Measurements from ENCODE around the gene FNTB.
"Not testable (repeated sequence)": the region's sequence is repeated elsewhere in the genome, so short reads cannot be mapped to it uniquely, and the experiment has no call there.

The FNTB gene

GRCh38 chr14:65084554-65085505, 98.1 kb downstream of the FNTB start:
- Histone ChIP-seq H3K4me2 (ENCODE audit: insufficient read depth, low read length) (no peak overlapping the region), H3K9me3 (ENCODE audit: insufficient read depth, low read length, severe bottlenecking) (peaks cover 16% of the 10 kb centered on the region), H3K79me2 (ENCODE audit: insufficient read depth, low read length) (peaks cover 98% of the 10 kb centered on the region), H3K36me3 (ENCODE audit: insufficient read depth, low read length) (peaks cover 98% of the 10 kb centered on the region), H3K9ac (ENCODE audit: low read depth, low read length) (no peak overlapping the region), H2AFZ (ENCODE audit: low read depth, low read length) (no peak overlapping the region), H3K27ac (ENCODE audit: low read length) (no peak overlapping the region), H3K4me3 (ENCODE audit: low read depth in 1 of 2, low read length in 2 of 2) (no peak overlapping the region), H3K4me1 (ENCODE audit: insufficient read depth, low read length) (no peaks in the 10 kb centered on the region), H4K20me1 (ENCODE audit: insufficient read depth, low read length) (peaks cover 40% of the 10 kb centered on the region), H3K27me3 (ENCODE audit: insufficient read depth, low read length, poor library complexity) (no peaks in the 10 kb centered on the region)
- DNase-seq (no peak), ATAC-seq (ENCODE audit: insufficient read depth, low read depth) (no peak)
- no peak for TF ChIP-seq CTCF (IDR thresholded peaks at IDR 0.05; ENCODE audit: borderline replicate concordance, extremely low read depth, low read length, poor library complexity, severe bottlenecking)
- no peak for TF ChIP-seq EZH2 (IDR thresholded peaks at IDR 0.05; ENCODE audit: borderline replicate concordance, low read depth, low read length, severe bottlenecking)

- not testable (repeated sequence) for H3K27me3 ChIP-seq (ENCODE audit: insufficient read depth, low read length, poor library complexity); H2AFZ ChIP-seq (ENCODE audit: low read depth, low read length); DNase-seq; H3K4me3 ChIP-seq (ENCODE audit: low read depth in 1 of 2, low read length in 2 of 2); H3K27ac ChIP-seq (ENCODE audit: low read length); H3K4me1 ChIP-seq (ENCODE audit: insufficient read depth, low read length); H3K9ac ChIP-seq (ENCODE audit: low read depth, low read length); H3K4me2 ChIP-seq (ENCODE audit: insufficient read depth, low read length); ATAC-seq (ENCODE audit: insufficient read depth, low read depth)
- Histone ChIP-seq H3K9me3 (ENCODE audit: insufficient read depth, low read length, severe bottlenecking) (peaks cover 16% of the 10 kb centered on the region), H4K20me1 (ENCODE audit: insufficient read depth, low read length) (peaks cover 27% of the 10 kb centered on the region), H3K79me2 (ENCODE audit: insufficient read depth, low read length) (peaks cover 98% of the 10 kb centered on the region), H3K36me3 (ENCODE audit: insufficient read depth, low read length) (peaks cover 98% of the 10 kb centered on the region)
Measured at GRCh38 chr14:65086686-65087085, 100.0 kb downstream of the FNTB start.

- not testable (repeated sequence) for H3K4me1 ChIP-seq (ENCODE audit: insufficient read depth, low read length); H3K4me3 ChIP-seq (ENCODE audit: low read depth in 1 of 2, low read length in 2 of 2); H2AFZ ChIP-seq (ENCODE audit: low read depth, low read length); H3K9ac ChIP-seq (ENCODE audit: low read depth, low read length); DNase-seq; H3K4me2 ChIP-seq (ENCODE audit: insufficient read depth, low read length); ATAC-seq (ENCODE audit: insufficient read depth, low read depth); H3K27me3 ChIP-seq (ENCODE audit: insufficient read depth, low read length, poor library complexity); H3K27ac ChIP-seq (ENCODE audit: low read length)
- Histone ChIP-seq H4K20me1 (ENCODE audit: insufficient read depth, low read length) (peaks cover 17% of the 10 kb centered on the region; the same call in 1 of the 2 replicates), H3K9me3 (ENCODE audit: insufficient read depth, low read length, severe bottlenecking) (peaks cover 16% of the 10 kb centered on the region), H3K79me2 (ENCODE audit: insufficient read depth, low read length) (peaks cover 98% of the 10 kb centered on the region), H3K36me3 (ENCODE audit: insufficient read depth, low read length) (peaks cover 98% of the 10 kb centered on the region)
Measured at GRCh38 chr14:65087835-65088234, 101.1 kb downstream of the FNTB start.

- Histone ChIP-seq H4K20me1 (ENCODE audit: insufficient read depth, low read length) (peaks cover 43% of the 10 kb centered on the region), H3K4me1 (ENCODE audit: insufficient read depth, low read length) (peaks cover 8% of the 10 kb centered on the region; the same call in 1 of the 2 replicates), H3K9me3 (ENCODE audit: insufficient read depth, low read length, severe bottlenecking) (peaks cover 16% of the 10 kb centered on the region), H3K36me3 (ENCODE audit: insufficient read depth, low read length) (peaks cover 100% of the 10 kb centered on the region), H3K4me3 (ENCODE audit: low read depth in 1 of 2, low read length in 2 of 2) (no peak overlapping the region), H3K27me3 (ENCODE audit: insufficient read depth, low read length, poor library complexity) (no peaks in the 10 kb centered on the region), H3K9ac (ENCODE audit: low read depth, low read length) (no peak overlapping the region), H3K27ac (ENCODE audit: low read length) (no peak overlapping the region), H3K79me2 (ENCODE audit: insufficient read depth, low read length) (peaks cover 99% of the 10 kb centered on the region), H3K4me2 (ENCODE audit: insufficient read depth, low read length) (no peak overlapping the region), H2AFZ (ENCODE audit: low read depth, low read length) (no peak overlapping the region)
- ATAC-seq (ENCODE audit: insufficient read depth, low read depth), result no peak
- TF ChIP-seq EZH2 (IDR thresholded peaks at IDR 0.05; ENCODE audit: borderline replicate concordance, low read depth, low read length, severe bottlenecking), result no peak
- no peak for TF ChIP-seq CTCF (IDR thresholded peaks at IDR 0.05; ENCODE audit: borderline replicate concordance, extremely low read depth, low read length, poor library complexity, severe bottlenecking)
- no peak for DNase-seq
Measured at GRCh38 chr14:65092349-65092748, 105.7 kb downstream of the FNTB start.

Data from DND-41 (cell line).